Measurements from ENCODE around the gene LRP1.

LRP1 gene

DNA sequence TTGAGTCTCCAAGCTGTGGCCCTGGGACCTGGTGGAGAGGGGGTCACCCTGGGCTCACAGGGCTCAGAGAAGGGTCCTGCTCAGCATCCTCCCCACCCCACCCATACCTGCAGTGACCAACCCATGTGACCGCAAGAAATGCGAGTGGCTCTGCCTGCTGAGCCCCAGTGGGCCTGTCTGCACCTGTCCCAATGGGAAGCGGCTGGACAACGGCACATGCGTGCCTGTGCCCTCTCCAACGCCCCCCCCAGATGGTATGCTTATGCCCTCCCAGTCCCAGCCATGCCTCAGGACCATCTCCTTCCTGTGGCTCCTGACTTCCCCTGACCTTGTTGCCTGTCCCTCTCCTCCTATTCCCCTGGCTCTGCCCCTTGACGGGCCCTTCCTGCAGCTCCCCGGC, 81.6 kb downstream of the LRP1 start:
- 96 to 98% methylated on average over 8 of the region's 8 CpGs for WGBS, 2 experiments (ENCODE audit: insufficient coverage in 2 of 2)
- H3K27ac ChIP-seq (ENCODE audit: low read depth, low read length, severe bottlenecking) = no peak overlapping the region
- no peaks in the 10 kb centered on the region for H3K9me3 ChIP-seq (ENCODE audit: control insufficient read depth, low read length)
- peaks cover 78% of the 10 kb centered on the region for H3K36me3 ChIP-seq (ENCODE audit: control insufficient read depth, insufficient read depth, low read length)
- H3K4me1 ChIP-seq (ENCODE audit: control insufficient read depth, insufficient read depth, low read length, poor library complexity, severe bottlenecking) = peaks cover 9% of the 10 kb centered on the region
- no peak overlapping the region for H3K4me3 ChIP-seq (ENCODE audit: extremely low read depth, insufficient read depth, low read length, poor library complexity, severe bottlenecking)

DNA sequence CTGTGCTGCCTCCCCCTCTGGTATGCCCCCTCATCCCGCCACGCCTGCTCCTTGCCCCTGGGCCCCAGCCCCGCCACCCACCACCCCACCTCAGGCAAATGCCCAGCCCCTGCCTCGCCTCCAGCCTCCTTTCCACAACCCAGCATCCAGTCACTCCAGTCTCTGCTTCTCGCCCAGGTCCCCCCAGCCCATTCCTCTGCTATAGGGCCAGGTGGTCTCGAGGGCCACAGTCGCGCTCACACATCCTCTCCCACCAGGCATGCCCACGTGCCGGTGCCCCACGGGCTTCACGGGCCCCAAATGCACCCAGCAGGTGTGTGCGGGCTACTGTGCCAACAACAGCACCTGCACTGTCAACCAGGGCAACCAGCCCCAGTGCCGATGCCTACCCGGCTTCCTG, 82.2 kb downstream of the LRP1 start:
- 96 to 98% methylated on average over 12 to 13 of the region's 15 CpGs for WGBS, 2 experiments (ENCODE audit: insufficient coverage in 2 of 2)
- Histone ChIP-seq H3K9me3 (ENCODE audit: control insufficient read depth, low read length) (no peaks in the 10 kb centered on the region), H3K4me1 (ENCODE audit: control insufficient read depth, insufficient read depth, low read length, poor library complexity, severe bottlenecking) (peaks cover 9% of the 10 kb centered on the region), H3K27ac (ENCODE audit: low read depth, low read length, severe bottlenecking) (no peak overlapping the region), H3K36me3 (ENCODE audit: control insufficient read depth, insufficient read depth, low read length) (peaks cover 73% of the 10 kb centered on the region), H3K4me3 (ENCODE audit: extremely low read depth, insufficient read depth, low read length, poor library complexity, severe bottlenecking) (no peak overlapping the region)

DNA sequence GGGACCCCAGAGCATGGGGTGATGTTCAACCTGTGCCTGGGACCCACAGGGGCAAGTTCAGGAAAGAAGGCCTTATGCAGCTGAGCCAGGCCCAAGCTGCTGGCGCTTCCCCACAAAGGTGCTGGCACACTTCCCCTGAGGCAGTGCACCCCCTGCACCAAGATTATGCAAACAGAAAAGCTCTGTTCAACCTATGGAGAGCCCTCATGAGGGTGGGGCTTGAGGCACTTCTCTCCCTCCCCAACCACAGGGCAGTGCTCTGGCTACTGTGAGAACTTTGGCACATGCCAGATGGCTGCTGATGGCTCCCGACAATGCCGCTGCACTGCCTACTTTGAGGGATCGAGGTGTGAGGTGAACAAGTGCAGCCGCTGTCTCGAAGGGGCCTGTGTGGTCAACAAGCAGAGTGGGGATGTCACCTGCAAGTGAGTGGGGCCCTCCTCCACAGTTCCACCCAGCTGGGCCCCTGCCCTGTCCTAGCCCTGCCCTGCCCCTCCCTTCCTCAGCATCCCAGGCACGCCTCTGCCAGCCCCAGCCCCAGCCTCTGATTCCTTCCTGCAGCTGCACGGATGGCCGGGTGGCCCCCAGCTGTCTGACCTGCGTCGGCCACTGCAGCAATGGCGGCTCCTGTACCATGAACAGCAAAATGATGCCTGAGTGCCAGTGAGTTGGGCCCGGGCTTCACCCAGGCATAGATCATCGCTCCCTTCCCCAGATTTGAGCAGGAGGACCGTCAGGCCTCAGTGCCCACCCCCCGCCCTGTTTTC, 82.8 kb downstream of the LRP1 start:
- peaks cover 14% of the 10 kb centered on the region for H3K4me1 ChIP-seq (ENCODE audit: control insufficient read depth, insufficient read depth, low read length, poor library complexity, severe bottlenecking)
- no peaks in the 10 kb centered on the region for H3K9me3 ChIP-seq (ENCODE audit: control insufficient read depth, low read length)
- H3K4me3 ChIP-seq (ENCODE audit: extremely low read depth, insufficient read depth, low read length, poor library complexity, severe bottlenecking) = no peak overlapping the region
- peaks cover 66% of the 10 kb centered on the region for H3K36me3 ChIP-seq (ENCODE audit: control insufficient read depth, insufficient read depth, low read length)
- 94 to 95% methylated on average over 15 of the region's 16 CpGs for WGBS, 2 experiments (ENCODE audit: insufficient coverage in 2 of 2)
- no peak overlapping the region for H3K27ac ChIP-seq (ENCODE audit: low read depth, low read length, severe bottlenecking)

DNA sequence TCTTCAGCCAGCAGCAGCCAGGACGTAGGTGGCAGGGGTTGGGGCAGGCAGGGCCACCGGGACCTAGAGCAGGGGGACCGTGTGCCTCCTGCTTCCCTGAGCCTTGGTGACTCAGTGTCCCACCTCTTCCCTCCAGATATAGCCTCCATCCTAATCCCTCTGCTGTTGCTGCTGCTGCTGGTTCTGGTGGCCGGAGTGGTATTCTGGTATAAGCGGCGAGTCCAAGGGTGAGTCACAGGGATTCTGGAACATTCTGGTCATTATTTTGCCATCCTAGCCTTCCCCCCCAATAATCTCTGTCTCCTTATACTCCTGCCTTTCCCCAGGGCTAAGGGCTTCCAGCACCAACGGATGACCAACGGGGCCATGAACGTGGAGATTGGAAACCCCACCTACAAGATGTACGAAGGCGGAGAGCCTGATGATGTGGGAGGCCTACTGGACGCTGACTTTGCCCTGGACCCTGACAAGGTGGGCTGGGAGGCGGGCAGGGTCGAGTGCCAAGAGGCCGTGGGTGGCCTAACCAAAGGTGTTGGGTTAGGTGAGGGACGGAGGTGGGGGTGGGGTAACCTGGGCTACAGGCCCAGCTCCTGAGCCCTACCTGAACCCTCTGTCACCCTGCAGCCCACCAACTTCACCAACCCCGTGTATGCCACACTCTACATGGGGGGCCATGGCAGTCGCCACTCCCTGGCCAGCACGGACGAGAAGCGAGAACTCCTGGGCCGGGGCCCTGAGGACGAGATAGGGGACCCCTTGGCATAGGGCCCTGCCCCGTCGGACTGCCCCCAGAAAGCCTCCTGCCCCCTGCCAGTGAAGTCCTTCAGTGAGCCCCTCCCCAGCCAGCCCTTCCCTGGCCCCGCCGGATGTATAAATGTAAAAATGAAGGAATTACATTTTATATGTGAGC, 83.8 kb downstream of the LRP1 start:
- Histone ChIP-seq H3K4me1 (ENCODE audit: control insufficient read depth, insufficient read depth, low read length, poor library complexity, severe bottlenecking) (peaks cover 14% of the 10 kb centered on the region), H3K27ac (ENCODE audit: low read depth, low read length, severe bottlenecking) (no peak overlapping the region), H3K36me3 (ENCODE audit: control insufficient read depth, insufficient read depth, low read length) (peaks cover 60% of the 10 kb centered on the region), H3K9me3 (ENCODE audit: control insufficient read depth, low read length) (no peaks in the 10 kb centered on the region), H3K4me3 (ENCODE audit: extremely low read depth, insufficient read depth, low read length, poor library complexity, severe bottlenecking) (no peak overlapping the region)
- WGBS, 2 experiments (ENCODE audit: insufficient coverage in 2 of 2) = 95 to 98% methylated on average over 7 to 20 of the region's 27 CpGs

DNA sequence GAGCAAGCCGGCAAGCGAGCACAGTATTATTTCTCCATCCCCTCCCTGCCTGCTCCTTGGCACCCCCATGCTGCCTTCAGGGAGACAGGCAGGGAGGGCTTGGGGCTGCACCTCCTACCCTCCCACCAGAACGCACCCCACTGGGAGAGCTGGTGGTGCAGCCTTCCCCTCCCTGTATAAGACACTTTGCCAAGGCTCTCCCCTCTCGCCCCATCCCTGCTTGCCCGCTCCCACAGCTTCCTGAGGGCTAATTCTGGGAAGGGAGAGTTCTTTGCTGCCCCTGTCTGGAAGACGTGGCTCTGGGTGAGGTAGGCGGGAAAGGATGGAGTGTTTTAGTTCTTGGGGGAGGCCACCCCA, 84.4 kb downstream of the LRP1 start:
- Histone ChIP-seq H3K4me1 (ENCODE audit: control insufficient read depth, insufficient read depth, low read length, poor library complexity, severe bottlenecking) (peaks cover 14% of the 10 kb centered on the region), H3K36me3 (ENCODE audit: control insufficient read depth, insufficient read depth, low read length) (peaks cover 54% of the 10 kb centered on the region), H3K4me3 (ENCODE audit: extremely low read depth, insufficient read depth, low read length, poor library complexity, severe bottlenecking) (no peak overlapping the region), H3K9me3 (ENCODE audit: control insufficient read depth, low read length) (no peaks in the 10 kb centered on the region), H3K27ac (ENCODE audit: low read depth, low read length, severe bottlenecking) (no peak overlapping the region)
- 80 to 100% methylated on average over 1 to 2 of the region's 7 CpGs for WGBS, 2 experiments (ENCODE audit: insufficient coverage in 2 of 2)

DNA sequence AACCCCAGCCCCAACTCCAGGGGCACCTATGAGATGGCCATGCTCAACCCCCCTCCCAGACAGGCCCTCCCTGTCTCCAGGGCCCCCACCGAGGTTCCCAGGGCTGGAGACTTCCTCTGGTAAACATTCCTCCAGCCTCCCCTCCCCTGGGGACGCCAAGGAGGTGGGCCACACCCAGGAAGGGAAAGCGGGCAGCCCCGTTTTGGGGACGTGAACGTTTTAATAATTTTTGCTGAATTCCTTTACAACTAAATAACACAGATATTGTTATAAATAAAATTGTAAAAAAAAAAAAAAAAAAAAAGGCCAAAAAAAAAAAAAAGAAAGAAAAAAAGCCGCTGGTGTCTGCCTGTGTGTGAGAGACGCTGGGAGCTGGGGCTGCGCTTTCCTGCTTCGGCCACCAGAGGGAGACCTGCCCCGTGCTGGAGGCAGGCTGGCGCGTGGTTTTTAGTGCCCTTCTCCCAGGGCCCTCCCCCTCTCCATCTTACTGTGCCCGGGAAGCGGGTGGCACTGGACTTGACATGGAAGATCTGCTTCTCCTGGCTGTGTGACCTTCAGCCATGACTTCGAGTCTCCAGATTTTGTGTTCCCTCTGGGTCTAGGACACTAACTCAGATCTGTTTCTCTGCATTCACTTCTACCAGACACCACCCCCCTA, 84.9 kb downstream of the LRP1 start:
- Histone ChIP-seq H3K4me3 (ENCODE audit: extremely low read depth, insufficient read depth, low read length, poor library complexity, severe bottlenecking) (no peak overlapping the region), H3K9me3 (ENCODE audit: control insufficient read depth, low read length) (no peaks in the 10 kb centered on the region), H3K36me3 (ENCODE audit: control insufficient read depth, insufficient read depth, low read length) (peaks cover 49% of the 10 kb centered on the region), H3K27ac (ENCODE audit: low read depth, low read length, severe bottlenecking) (no peak overlapping the region), H3K4me1 (ENCODE audit: control insufficient read depth, insufficient read depth, low read length, poor library complexity, severe bottlenecking) (peaks cover 14% of the 10 kb centered on the region)
- 0 to 2% methylated on average over 7 to 9 of the region's 16 CpGs for WGBS, 2 experiments (ENCODE audit: insufficient coverage in 2 of 2)

DNA sequence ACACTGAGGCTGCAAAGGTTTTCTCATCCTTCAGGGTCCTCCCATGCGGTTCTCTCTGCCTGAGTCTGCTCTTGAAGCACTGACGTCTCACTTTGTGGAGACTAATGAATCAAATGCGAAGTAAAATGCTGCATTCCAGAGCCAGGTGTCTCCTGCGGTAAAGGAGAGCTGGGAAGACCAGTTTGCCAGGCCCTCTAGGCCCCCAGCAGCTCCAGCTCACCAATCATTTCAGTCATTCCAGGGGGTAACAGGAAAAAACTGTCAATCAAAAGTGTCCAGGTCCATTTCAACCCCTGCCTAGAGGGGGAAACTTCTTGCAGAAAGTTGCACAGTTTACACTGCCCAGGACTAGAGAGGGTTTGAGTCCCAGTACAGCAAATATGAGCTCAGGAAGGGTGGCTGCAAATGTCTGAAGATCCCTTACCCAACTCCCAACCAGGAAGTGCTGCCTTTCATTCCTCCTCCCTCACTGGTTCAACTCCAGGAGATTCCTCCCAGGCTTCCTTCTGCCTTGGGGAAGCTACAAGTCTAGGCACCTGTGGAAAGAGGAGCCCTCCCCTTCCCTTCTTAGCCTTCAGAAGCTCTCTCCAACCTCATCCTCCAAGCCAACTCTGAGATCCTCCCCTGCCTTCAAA, 85.6 kb downstream of the LRP1 start:
- peaks cover 14% of the 10 kb centered on the region for H3K4me1 ChIP-seq (ENCODE audit: control insufficient read depth, insufficient read depth, low read length, poor library complexity, severe bottlenecking)
- WGBS, 2 experiments (ENCODE audit: insufficient coverage in 2 of 2) = 68 to 81% methylated on average over 4 of the region's 4 CpGs
- no peak overlapping the region for H3K27ac ChIP-seq (ENCODE audit: low read depth, low read length, severe bottlenecking)

DNA sequence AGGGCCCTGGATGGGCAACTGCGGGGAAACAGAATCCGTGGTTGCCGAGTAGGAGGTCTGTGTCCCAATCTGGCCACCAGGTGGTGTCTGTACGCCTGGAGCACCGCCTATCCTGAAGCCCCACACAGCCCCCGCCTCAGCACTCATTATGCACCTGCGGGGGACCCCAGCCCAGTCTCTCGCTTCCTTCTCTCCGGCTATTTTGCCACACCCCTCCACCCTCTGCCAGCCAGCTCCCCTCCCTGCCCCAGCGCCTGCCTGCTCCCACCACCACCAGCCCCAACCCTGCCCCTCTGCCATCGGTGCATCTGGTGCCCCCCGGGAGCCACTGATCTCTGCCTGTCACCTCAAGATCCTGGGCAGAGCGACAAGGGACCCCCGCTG, 86.1 kb downstream of the LRP1 start:
- Histone ChIP-seq H3K4me1 (ENCODE audit: control insufficient read depth, insufficient read depth, low read length, poor library complexity, severe bottlenecking) (peaks cover 14% of the 10 kb centered on the region), H3K4me3 (ENCODE audit: extremely low read depth, insufficient read depth, low read length, poor library complexity, severe bottlenecking) (no peak overlapping the region), H3K9me3 (ENCODE audit: control insufficient read depth, low read length) (no peaks in the 10 kb centered on the region), H3K36me3 (ENCODE audit: control insufficient read depth, insufficient read depth, low read length) (peaks cover 37% of the 10 kb centered on the region), H3K27ac (ENCODE audit: low read depth, low read length, severe bottlenecking) (no peak overlapping the region)
- 9 to 10% methylated on average over 13 to 14 of the region's 14 CpGs for WGBS, 2 experiments (ENCODE audit: insufficient coverage in 2 of 2)

More for the DNA sequence above, 85.6 kb downstream of the LRP1 start:
- H3K4me3 ChIP-seq (ENCODE audit: extremely low read depth, insufficient read depth, low read length, poor library complexity, severe bottlenecking) = no peak overlapping the region
- H3K9me3 ChIP-seq (ENCODE audit: control insufficient read depth, low read length) = no peaks in the 10 kb centered on the region
- peaks cover 42% of the 10 kb centered on the region for H3K36me3 ChIP-seq (ENCODE audit: control insufficient read depth, insufficient read depth, low read length)

DNA sequence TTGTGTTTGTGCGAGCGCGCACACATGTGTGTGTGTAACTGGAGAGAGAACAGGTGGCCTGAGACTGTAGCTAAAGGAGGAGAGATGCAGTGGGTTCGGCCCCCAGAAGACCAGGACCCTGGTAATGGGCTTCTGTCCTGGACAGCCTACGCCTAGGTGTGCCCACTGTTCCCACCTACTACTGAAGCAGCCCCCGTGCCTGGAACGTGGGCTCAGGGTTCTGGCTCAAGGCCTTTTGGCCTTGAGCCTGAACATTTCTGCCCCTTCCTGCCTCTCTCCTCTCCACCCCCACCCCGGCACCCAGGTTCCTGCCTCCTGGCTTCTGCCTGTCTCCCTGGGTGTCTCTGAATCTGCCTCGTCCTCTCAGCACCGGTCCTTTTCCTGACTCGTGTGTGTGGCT, 86.8 kb downstream of the LRP1 start:
- peaks cover 17% of the 10 kb centered on the region for H3K4me1 ChIP-seq (ENCODE audit: control insufficient read depth, insufficient read depth, low read length, poor library complexity, severe bottlenecking)
- H3K4me3 ChIP-seq (ENCODE audit: extremely low read depth, insufficient read depth, low read length, poor library complexity, severe bottlenecking) = no peak overlapping the region
- WGBS, 2 experiments (ENCODE audit: insufficient coverage in 2 of 2) = 66 to 70% methylated on average over 7 to 11 of the region's 11 CpGs
- H3K9me3 ChIP-seq (ENCODE audit: control insufficient read depth, low read length) = no peaks in the 10 kb centered on the region
- H3K27ac ChIP-seq (ENCODE audit: low read depth, low read length, severe bottlenecking) = no peak overlapping the region
- peaks cover 32% of the 10 kb centered on the region for H3K36me3 ChIP-seq (ENCODE audit: control insufficient read depth, insufficient read depth, low read length)

DNA sequence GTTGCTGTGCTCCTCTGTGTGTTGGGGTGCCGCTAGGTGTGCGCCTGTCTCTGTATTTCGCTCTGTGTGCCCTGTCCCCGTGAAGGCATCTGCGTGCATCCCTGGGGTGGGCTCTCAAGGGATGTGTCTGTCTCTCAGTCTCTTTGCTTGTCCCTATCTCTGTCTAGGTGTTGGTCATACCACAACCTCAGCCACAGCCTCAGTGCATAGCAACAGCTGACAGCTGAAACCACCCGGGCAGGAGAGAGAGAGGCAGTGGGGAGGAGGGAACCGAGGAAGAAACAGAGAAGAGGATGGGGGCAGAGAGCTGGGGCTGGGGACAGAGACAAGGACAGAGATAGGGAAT, 87.4 kb downstream of the LRP1 start:
- H3K4me3 ChIP-seq (ENCODE audit: extremely low read depth, insufficient read depth, low read length, poor library complexity, severe bottlenecking) = no peak overlapping the region
- WGBS, 2 experiments (ENCODE audit: insufficient coverage in 2 of 2) = 46% methylated on average over 6 to 7 of the region's 7 CpGs
- peaks cover 19% of the 10 kb centered on the region for H3K4me1 ChIP-seq (ENCODE audit: control insufficient read depth, insufficient read depth, low read length, poor library complexity, severe bottlenecking)
- no peaks in the 10 kb centered on the region for H3K9me3 ChIP-seq (ENCODE audit: control insufficient read depth, low read length)
- no peak overlapping the region for H3K27ac ChIP-seq (ENCODE audit: low read depth, low read length, severe bottlenecking)
- peaks cover 27% of the 10 kb centered on the region for H3K36me3 ChIP-seq (ENCODE audit: control insufficient read depth, insufficient read depth, low read length)

Measured in mesodermal cell (in vitro differentiated cells).